PC-9 (cell line): Measurements from ENCODE around the gene S100A4.

ENCODE experiments used
- EZH2 ChIP-seq: fragments of 200-600 bp; sonication (generic); IDR thresholded peaks from 2 replicates; pipeline ENCODE4 v1.8.0; 2017; ENCODE audit warnings: antibody characterized with exemption, low read depth
- TF ChIP-seq, protein P1 (sequence below): fragments of 200-600 bp; sonication (generic); conservative IDR thresholded peaks from 2 replicates; pipeline ENCODE4 v1.6.1; 2017; ENCODE audit warnings: mixed run types, antibody characterized with exemption, mild to moderate bottlenecking, moderate library complexity

- TF ChIP-seq, protein P1, sequence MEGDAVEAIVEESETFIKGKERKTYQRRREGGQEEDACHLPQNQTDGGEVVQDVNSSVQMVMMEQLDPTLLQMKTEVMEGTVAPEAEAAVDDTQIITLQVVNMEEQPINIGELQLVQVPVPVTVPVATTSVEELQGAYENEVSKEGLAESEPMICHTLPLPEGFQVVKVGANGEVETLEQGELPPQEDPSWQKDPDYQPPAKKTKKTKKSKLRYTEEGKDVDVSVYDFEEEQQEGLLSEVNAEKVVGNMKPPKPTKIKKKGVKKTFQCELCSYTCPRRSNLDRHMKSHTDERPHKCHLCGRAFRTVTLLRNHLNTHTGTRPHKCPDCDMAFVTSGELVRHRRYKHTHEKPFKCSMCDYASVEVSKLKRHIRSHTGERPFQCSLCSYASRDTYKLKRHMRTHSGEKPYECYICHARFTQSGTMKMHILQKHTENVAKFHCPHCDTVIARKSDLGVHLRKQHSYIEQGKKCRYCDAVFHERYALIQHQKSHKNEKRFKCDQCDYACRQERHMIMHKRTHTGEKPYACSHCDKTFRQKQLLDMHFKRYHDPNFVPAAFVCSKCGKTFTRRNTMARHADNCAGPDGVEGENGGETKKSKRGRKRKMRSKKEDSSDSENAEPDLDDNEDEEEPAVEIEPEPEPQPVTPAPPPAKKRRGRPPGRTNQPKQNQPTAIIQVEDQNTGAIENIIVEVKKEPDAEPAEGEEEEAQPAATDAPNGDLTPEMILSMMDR = no peak
- TF ChIP-seq EZH2 = no peak
These were observed 7.2 kb downstream of the S100A4 start for GRCh38 chr1:153538315-153538821.
